ENCODE results near the gene MST1.

MST1 gene

GRCh38 chr3:49666592-49666991, 22.7 kb downstream of the MST1 start:
- intact Hi-C loops (cut with DNase I), result no loop called here
- no peak for DNase-seq

DNA sequence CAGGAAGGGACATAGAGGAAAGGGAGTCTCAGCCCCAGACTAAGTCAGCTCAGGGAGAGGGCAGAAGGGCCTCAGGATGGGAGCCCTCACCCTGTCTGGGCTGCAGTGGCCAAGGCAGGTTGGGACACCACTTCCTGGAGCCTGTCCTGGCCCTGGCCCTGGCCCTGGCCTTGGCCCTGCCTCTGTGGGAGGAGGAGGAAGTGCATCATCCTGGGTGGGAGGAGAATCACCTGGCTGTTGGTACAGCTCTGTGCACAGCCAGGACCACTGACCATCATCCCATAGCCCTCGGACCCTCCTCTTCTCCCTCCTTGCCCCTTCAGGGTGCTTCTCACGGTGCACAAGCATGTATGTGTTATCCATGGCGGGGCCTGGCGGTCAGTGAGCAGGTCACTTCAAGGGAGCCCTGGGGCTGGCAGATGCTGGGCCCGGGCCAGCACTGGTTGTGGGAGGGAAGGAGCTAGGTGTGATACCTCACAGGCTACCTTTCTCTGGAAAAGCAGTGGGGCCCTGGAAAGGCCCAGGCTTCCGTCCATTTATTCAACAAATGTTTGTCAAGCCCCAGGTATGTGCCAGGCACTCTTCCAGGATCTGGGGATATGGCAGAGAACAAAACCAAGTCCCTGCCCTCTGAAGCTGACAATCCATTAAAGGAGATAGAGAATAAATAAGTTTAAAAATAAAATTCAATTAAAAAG, 23.3 kb downstream of the MST1 start:
- DNase-seq, result no peak

DNA sequence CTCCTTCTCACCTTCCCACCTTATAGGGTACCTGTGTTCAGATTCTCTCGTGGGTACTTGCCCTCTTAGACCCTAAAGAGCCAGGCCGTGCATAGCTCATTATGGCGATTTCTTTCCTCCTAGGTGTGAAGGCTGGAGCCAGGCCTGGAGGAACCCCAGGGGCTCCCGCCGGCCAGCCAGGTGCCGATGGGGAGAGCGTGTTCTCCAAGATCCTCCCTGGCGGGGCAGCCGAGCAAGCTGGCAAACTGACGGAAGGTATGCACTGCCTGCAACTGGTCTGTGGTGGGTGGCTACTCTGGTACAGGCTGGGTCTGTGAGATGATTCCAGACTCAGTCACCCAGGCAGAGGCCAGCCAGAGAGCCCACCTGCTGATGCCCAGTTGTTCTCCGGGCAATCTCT, 25.0 kb downstream of the MST1 start:
- no peak for DNase-seq

More for the DNA sequence above, 23.3 kb downstream of the MST1 start:
- intact Hi-C loops (cut with DNase I), result no loop called here

GRCh38 chr3:49663831-49664230, 25.4 kb downstream of the MST1 start:
- no peak for DNase-seq
- intact Hi-C loops (cut with DNase I), result no loop called here

More for the DNA sequence above, 25.0 kb downstream of the MST1 start:
- intact Hi-C loops (cut with DNase I), result no loop called here

DNA sequence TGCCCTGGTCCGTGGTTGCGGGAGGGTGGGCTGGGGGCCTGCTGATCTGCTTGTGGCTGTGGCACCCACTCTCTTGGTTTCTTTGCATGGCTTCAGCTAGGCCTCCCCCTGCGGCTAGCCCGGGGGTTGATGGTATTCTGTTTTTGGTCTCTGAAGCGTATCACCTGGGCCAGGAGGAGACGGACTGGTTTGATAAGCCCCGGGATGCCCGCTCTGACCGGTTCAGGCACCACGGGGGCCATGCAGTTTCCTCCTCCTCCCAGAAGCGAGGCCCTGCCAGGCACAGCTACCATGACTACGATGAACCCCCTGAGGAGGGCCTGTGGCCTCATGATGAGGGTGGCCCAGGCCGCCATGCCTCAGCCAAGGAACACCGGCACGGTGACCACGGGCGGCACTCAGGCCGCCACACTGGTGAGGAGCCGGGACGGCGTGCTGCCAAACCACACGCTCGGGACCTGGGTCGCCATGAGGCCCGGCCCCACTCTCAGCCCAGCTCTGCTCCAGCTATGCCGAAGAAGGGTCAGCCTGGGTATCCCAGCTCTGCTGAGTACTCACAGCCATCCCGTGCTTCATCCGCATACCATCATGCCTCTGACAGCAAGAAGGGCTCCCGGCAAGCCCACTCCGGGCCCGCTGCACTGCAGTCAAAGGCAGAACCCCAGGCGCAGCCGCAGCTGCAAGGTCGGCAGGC, 26.4 kb downstream of the MST1 start:
- intact Hi-C loops (cut with DNase I), result no loop called here
- DNase-seq, result no peak

- intact Hi-C loops (cut with DNase I), result no loop called here
Observed at GRCh38 chr3:49662021-49662420, 27.3 kb downstream of the MST1 start.

GRCh38 chr3:49661281-49661680, 28.0 kb downstream of the MST1 start:
- intact Hi-C loops (cut with DNase I), result no loop called here
- no peak for DNase-seq

More at GRCh38 chr3:49662021-49662420, 27.3 kb downstream of the MST1 start:
- no peak for DNase-seq

GRCh38 chr3:49659756-49660155, 29.5 kb downstream of the MST1 start:
- intact Hi-C loops (cut with DNase I), result no loop called here
- DNase-seq, result no peak

DNA sequence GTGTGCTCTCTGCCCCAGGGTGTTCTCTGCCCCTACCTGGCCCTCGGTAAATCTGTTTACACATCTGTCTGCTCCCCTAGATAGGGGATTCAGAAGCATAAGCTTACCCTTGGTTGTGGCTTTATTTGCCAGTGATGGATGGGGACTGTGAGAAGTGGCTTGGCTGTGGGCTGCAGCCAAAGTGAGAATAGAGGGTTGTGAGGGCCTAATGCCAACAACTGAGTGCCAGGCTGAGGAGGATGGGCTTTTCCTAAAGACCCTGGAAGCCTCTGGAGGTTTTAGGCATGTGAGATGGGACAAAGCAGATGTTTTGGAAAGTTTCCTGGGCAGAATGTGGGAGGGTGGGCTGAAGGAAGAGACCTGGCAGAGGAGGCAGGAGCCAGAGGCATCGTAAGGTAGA, 30.6 kb downstream of the MST1 start:
- intact Hi-C loops (cut with DNase I), result no loop called here
- no peak for DNase-seq

DNA sequence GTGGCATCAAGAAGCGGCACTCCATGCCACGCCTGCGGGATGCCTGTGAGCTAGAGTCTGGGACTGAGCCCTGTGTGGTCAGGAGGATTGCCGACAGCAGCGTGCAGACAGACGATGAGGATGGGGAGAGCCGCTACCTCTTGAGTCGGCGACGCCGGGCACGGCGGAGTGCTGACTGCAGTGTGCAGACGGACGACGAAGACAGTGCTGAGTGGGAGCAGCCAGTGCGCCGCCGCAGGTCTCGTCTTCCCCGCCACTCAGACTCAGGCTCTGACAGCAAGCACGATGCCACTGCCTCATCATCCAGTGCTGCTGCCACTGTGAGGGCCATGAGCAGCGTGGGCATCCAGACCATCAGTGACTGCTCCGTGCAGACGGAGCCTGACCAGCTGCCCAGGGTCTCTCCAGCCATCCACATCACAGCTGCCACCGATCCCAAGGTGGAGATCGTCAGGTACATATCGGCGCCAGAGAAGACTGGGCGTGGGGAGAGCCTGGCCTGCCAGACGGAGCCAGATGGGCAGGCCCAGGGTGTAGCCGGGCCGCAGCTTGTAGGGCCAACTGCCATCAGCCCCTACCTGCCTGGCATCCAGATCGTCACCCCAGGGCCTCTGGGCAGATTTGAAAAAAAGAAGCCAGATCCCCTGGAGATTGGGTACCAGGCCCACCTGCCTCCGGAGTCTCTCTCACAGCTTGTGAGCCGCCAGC, 31.9 kb downstream of the MST1 start:
- intact Hi-C loops (cut with DNase I), result no loop called here
- peak in 34 of 42 donors; percentile 25 to 76 (median 54) for DNase-seq

DNA sequence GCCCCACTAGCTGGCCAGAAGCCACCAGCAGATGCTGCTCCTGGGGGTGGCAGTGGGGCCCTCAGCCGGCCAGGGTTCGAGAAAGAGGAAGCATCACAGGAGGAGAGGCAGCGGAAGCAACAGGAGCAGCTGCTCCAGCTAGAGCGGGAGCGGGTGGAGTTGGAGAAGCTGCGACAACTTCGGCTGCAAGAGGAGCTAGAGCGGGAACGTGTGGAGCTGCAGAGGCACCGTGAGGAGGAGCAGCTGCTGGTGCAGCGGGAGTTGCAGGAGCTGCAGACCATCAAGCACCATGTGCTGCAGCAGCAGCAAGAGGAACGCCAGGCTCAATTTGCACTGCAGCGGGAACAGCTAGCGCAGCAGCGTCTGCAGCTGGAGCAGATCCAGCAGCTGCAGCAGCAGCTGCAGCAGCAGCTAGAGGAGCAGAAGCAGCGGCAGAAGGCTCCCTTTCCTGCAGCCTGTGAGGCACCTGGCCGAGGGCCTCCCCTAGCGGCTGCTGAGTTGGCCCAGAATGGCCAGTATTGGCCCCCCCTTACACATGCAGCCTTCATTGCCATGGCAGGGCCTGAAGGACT, 32.6 kb downstream of the MST1 start:
- intact Hi-C loops (cut with DNase I), result no loop called here

GRCh38 chr3:49655731-49656285, 33.5 kb downstream of the MST1 start:
- no peak for DNase-seq
- intact Hi-C loops (cut with DNase I), result no loop called here

More for the DNA sequence above, 32.6 kb downstream of the MST1 start:
- DNase-seq, result peak in 31 of 42 donors; percentile 20 to 76 (median 51)

DNA sequence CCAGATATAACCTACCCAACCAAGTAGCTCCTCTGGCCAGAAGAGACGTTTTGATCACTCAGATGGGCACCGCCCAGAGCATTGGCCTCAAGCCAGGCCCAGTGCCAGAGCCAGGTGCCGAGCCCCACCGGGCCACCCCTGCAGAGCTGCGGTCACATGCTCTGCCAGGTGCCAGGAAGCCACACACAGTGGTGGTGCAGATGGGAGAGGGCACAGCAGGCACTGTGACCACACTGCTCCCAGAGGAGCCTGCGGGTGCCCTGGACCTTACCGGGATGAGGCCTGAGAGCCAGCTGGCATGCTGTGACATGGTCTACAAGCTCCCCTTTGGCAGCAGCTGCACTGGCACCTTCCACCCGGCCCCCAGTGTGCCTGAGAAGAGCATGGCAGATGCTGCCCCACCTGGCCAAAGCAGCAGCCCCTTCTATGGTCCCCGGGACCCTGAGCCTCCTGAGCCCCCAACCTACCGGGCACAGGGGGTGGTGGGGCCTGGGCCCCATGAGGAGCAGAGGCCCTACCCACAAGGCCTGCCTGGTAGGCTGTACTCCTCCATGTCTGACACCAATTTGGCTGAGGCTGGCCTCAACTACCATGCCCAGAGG, 34.2 kb downstream of the MST1 start:
- no peak for DNase-seq
- intact Hi-C loops (cut with DNase I), result no loop called here

DNA sequence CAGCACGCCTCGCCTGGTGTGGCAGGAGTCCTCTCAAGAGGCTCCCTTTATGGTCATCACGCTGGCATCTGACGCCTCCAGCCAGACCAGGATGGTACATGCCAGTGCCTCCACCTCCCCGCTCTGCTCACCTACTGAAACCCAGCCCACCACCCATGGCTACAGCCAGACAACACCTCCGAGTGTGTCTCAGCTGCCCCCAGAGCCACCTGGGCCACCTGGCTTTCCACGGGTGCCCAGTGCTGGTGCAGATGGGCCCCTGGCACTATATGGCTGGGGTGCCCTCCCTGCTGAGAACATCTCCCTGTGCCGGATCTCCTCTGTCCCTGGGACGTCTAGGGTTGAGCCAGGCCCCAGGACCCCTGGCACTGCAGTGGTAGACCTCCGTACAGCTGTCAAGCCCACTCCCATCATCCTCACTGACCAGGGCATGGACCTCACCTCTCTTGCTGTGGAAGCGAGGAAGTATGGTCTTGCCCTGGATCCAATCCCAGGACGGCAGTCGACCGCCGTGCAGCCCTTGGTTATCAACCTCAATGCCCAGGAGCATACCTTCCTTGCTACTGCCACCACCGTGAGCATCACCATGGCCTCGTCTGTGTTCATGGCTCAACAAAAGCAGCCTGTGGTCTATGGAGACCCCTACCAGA, 35.0 kb downstream of the MST1 start:
- intact Hi-C loops (cut with DNase I), result no loop called here
- DNase-seq, result no peak

DNA sequence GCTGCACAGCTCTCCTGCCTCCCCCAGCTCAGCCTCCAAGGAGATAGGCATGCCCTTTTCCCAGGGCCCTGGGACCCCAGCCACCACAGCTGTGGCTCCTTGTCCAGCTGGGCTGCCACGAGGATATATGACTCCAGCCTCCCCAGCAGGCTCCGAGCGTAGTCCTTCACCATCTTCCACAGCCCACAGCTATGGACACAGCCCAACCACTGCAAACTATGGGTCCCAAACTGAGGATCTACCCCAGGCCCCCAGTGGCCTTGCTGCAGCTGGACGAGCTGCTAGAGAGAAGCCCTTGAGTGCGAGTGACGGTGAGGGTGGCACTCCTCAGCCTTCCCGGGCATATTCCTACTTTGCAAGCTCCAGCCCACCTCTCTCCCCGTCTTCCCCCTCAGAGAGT, 35.7 kb downstream of the MST1 start:
- DNase-seq, result no peak
- intact Hi-C loops (cut with DNase I), result no loop called here

- DNase-seq, result no peak
- intact Hi-C loops (cut with DNase I), result no loop called here
Observed at GRCh38 chr3:49652903-49653415, 36.3 kb downstream of the MST1 start.

DNA sequence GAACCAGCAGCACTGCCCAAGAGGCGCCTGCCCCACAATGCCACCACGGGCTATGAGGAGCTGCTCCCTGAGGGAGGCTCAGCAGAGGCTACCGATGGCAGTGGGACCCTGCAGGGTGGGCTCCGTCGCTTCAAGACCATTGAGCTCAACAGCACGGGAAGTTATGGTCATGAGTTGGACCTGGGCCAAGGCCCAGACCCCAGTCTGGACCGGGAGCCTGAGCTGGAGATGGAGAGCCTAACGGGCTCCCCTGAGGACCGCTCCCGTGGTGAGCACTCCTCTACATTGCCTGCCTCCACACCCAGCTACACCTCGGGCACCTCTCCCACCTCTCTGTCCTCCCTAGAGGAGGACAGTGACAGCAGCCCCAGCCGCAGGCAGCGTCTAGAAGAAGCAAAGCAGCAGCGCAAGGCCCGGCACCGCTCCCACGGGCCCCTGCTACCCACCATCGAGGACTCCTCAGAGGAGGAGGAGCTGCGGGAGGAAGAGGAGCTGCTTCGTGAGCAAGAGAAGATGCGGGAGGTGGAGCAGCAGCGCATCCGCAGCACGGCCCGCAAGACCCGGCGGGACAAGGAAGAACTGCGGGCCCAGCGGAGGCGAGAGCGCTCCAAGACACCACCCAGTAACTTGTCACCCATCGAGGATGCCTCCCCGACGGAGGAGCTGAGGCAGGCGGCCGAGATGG, 36.9 kb downstream of the MST1 start:
- DNase-seq, result no peak
- intact Hi-C loops (cut with DNase I), result no loop called here

DNA sequence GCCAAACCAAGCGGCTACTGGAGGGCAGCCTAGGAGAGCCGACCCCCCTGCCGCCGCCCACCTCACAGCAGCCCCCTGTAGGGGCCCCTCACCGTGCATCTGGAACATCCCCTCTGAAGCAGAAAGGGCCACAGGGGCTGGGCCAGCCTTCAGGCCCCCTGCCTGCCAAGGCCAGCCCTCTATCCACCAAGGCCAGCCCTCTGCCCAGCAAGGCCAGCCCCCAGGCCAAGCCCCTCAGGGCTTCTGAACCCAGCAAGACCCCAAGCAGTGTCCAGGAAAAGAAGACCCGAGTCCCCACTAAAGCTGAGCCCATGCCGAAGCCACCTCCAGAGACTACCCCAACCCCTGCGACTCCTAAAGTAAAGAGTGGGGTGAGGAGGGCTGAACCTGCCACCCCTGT, 38.6 kb downstream of the MST1 start:
- no peak for DNase-seq
- intact Hi-C loops (cut with DNase I), result no loop called here
